Measurements from ENCODE around the gene EDNRA. TPM values are rescaled to one million over a fixed set of nuclear protein-coding genes. Genes with fewer than 3 reads are reported as not detected.

Gene EDNRA
- polyA plus RNA-seq, 3 donors = 0.53 to 3.2 (median 2.7) TPM

DNA sequence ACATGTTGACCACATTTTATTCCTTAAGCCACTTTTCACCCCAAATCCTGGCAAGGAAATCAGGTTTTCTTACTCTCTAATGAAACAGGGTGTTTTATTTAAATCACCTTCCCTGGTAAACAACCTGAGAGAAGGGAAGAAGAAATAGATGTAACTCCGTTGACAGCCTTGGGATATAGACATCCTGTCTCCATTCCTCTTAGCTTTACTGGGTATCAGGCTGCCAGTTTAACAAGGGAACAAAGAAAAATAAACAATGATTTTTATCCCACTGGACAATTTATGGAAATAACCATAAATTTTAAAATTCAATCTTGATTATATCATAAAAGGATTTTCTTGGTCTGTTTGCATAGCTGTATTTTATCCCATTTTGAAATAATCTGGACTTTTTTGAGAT lies 49.2 kb downstream of the EDNRA start:
- WGBS, 3 donors = 52 to 76% (median 58%) methylated on average over 1 of the region's 1 CpG

DNA sequence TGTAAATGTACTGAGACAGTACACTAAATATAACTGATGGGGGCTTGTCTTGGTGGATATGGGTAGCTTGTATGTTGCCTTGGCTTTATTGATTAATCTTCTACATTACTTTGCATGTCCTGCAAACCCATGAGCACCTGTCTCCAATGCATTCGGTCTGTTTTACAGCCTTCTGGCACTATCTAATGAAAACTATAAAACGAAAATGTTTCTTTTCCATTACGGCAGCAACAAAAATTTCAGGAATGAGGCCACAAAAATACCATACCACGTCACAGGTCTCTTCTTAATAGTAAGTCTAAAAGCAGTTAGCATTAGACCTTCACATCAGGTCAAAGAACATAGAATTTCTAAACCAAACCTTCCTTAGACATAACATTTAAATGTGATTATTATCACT lies 49.8 kb downstream of the EDNRA start:
- H3K27ac ChIP-seq (ENCODE audit: low read depth, low read length) = no peak overlapping the region
- 46 to 75% (median 71%) methylated on average over 4 of the region's 4 CpGs for WGBS, 3 donors

More for the DNA sequence above, 49.2 kb downstream of the EDNRA start:
- H3K27ac ChIP-seq (ENCODE audit: low read depth, low read length) = no peak overlapping the region

DNA sequence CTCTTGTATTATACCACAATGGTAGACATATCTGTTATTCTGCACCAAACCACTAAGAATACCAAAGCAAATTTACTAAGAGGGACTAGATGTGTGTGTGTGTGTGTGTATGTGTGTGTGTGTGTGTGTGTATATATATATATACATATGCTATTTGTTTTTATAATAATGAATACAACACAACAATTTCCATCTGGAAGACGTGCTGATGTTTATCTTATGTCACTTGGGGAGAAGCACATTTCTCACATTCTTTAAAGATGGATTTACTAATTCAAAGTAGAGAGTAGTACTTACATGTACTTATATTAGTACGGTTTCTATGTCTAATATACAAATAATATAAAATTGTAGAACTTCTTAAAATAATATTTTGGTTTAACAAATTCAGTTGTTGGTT lies 52.0 kb downstream of the EDNRA start:
- no peak overlapping the region for H3K27ac ChIP-seq (ENCODE audit: low read depth, low read length)
- 54 to 76% (median 64%) methylated on average over 2 of the region's 2 CpGs for WGBS, 3 donors

DNA sequence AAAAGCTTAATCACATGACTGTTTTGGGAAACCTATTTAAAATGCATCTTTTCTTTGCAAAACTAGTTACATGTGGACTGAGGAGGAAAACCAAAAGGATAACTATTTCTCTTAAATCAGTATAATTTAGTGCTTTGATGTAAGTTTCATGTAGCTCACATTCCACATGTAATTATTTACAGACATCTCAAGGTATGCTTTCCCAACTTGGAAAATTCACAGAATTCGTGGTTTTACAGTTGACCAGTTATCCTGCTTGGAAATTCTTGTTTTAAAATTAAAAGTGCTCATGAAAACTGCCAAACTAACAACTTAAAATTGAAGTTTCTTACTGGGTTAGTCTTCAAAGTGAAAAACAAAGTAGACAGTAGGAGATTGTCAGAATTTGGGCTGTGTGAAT lies 52.4 kb downstream of the EDNRA start:
- 53 to 66% (median 62%) methylated on average over 1 of the region's 1 CpG for WGBS, 3 donors

DNA sequence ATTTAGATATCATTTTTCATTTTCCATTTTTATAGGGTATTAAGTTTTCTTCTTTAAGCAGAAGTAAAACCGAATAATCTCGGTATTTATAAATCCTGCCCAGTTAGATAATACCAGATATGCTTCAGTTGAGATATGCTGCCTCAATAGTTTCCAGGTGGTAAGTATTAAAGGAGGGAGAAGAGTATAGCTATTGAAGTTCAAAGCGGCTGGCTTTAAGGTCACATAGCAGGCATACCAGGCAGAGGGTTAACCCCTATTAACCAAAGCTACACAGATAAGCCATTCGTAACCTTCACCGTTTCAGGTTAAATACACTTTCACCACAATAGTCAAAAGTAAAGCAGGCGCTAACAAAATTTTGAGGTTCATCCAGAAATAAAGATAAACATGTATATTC lies 54.2 kb downstream of the EDNRA start:
- WGBS, 3 donors = 47 to 75% (median 74%) methylated on average over 6 of the region's 6 CpGs
- H3K27ac ChIP-seq (ENCODE audit: low read depth, low read length) = no peak overlapping the region

More for the DNA sequence above, 52.4 kb downstream of the EDNRA start:
- no peak overlapping the region for H3K27ac ChIP-seq (ENCODE audit: low read depth, low read length)

DNA sequence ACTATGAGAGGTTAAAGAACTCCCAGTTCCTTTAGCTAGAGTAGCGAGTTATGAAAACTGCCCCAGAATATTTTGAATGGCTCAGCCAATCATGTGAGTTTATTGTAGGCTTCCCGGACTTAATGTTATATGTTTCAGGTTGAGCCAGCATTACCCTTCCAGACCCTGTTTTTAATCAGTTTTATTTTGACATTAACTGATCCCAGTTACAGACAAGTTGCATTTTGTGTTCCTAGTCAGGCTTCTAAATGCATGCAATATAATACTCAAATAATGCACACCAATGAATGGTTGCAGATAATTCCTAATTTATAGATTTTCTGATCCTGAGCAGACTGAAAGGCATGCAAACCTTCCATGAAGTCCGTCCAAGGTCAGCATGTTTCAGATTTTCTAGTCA lies 57.8 kb downstream of the EDNRA start:
- H3K27ac ChIP-seq (ENCODE audit: low read depth, low read length) = no peak overlapping the region
- 72 to 85% (median 80%) methylated on average over 3 of the region's 3 CpGs for WGBS, 3 donors

DNA sequence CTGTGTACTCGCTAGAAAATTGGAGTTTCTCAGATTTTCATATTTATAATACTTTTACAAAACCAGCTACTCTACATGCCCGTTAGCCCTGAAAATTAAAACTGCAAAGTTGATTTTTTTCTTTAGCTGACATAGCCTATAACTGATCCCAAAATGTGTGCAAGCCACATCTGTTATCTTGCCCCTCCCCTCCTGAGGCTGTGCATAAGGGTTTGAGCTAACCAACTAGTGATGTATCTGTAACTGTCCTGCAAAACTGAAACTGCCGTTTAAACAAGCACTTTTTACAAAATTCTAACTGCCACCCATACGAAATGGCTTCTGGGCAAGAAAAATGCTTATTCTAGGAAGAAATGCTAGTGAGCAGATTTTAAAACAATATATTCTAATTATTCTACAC lies 59.1 kb downstream of the EDNRA start:
- WGBS, 3 donors = 62 to 80% (median 78%) methylated on average over 4 of the region's 4 CpGs
- no peak overlapping the region for H3K27ac ChIP-seq (ENCODE audit: low read depth, low read length)

DNA sequence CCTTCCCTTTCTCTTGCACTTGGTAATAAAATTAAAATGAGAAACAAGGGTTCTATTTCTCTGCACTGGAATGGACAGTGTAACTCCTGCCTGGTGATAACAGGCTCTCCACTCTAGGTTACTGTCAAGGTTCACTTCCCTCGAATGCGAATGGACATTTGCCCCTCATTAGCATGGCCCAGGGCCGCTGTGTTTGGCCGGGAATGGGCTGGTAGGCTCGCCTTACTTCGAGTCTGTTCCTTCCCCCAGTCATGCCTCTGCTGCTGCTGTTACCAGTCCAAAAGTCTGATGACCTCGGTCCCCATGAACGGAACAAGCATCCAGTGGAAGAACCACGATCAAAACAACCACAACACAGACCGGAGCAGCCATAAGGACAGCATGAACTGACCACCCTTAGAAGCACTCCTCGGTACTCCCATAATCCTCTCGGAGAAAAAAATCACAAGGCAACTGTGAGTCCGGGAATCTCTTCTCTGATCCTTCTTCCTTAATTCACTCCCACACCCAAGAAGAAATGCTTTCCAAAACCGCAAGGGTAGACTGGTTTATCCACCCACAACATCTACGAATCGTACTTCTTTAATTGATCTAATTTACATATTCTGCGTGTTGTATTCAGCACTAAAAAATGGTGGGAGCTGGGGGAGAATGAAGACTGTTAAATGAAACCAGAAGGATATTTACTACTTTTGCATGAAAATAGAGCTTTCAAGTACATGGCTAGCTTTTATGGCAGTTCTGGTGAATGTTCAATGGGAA lies 61.5 kb downstream of the EDNRA start:
- no peak overlapping the region for H3K27ac ChIP-seq (ENCODE audit: low read depth, low read length)
- WGBS, 3 donors = 86 to 91% (median 89%) methylated on average over 17 of the region's 17 CpGs

DNA sequence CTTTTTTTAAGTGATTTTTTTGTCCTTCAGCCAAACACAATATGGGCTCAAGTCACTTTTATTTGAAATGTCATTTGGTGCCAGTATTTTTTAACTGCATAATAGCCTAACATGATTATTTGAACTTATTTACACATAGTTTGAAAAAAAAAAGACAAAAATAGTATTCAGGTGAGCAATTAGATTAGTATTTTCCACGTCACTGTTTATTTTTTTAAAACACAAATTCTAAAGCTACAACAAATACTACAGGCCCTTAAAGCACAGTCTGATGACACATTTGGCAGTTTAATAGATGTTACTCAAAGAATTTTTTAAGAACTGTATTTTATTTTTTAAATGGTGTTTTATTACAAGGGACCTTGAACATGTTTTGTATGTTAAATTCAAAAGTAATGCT lies 62.1 kb downstream of the EDNRA start:
- WGBS, 3 donors = 43 to 79% (median 68%) methylated on average over 1 of the region's 1 CpG
- no peak overlapping the region for H3K27ac ChIP-seq (ENCODE audit: low read depth, low read length)

DNA sequence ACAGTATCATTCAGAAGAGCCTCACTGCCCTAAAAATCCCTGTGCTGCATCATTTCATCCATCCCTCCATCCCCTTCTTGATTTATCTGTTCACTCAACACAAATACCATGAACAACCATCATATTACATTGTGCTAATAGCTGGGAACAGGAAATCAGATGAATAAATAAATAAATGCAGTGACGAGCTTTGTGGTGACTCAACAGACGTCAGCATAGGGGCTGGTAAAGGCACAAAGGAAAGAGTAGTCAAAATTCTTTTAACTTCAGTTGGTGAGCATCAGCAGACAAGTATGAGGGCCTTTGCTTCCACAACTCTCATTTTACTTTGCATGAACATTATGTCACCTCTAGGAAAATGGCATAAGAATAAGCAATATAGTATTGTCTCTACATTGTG lies 65.5 kb downstream of the EDNRA start:
- no peak overlapping the region for H3K27ac ChIP-seq (ENCODE audit: low read depth, low read length)
- WGBS, 3 donors = 48 to 64% (median 59%) methylated on average over 2 of the region's 2 CpGs

DNA sequence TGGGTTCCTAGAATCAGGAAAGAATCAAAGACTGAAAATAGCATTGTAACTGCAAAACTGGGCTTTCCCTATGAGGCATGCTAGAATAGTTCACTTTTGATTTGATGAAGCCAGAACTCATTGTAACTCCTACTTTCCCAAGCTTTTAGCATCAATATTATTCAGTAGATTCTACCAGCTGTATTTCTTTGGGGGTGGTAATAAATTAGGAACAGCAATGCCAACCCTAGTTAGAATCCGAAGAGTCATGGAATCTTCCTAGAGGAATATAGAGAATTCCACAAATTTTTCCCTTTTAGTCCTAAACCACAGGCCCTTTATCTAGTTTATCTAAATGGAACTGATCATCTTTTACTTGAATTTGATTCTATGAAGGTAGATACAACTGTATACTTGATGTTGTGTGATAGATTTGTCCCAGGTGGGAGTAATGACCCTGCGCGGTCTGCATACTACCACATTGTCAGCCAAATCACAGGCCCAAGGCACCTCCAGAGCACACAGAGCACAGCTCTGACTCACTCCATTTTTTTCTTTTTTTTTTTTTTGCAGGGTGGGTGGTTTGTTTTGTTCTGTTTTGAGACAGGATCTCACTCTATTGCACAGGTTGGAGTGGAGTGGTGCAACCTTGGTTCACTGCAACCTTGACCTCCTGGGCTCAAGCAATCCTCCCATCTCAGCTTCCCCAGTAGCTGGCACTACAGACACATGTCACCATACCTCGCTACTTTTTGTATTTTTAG lies 66.6 kb downstream of the EDNRA start:
- H3K27ac ChIP-seq (ENCODE audit: low read depth, low read length) = no peak overlapping the region
- WGBS, 3 donors = 82 to 84% (median 83%) methylated on average over 4 of the region's 4 CpGs

DNA sequence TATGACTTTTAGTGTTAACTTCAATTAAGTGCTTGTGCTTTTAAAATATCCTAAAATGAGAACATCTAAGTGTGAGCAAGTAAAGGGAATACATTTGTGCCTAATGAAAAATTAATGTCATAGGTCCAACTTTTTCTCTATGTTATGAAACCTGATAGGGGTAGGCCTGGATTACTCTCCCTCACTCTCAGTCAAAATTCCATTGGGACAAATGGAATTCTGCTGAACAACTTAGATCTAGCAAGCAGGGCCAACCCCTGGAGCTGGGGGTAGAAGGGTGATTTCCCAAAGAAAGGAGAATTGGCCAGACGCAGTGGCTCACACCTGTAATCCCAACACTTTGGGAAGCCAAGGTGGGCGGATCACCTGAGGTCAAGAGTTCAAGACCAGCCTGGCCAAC lies 67.4 kb downstream of the EDNRA start:
- H3K27ac ChIP-seq (ENCODE audit: low read depth, low read length) = no peak overlapping the region
- WGBS, 3 donors = 72 to 96% (median 85%) methylated on average over 2 of the region's 2 CpGs

DNA sequence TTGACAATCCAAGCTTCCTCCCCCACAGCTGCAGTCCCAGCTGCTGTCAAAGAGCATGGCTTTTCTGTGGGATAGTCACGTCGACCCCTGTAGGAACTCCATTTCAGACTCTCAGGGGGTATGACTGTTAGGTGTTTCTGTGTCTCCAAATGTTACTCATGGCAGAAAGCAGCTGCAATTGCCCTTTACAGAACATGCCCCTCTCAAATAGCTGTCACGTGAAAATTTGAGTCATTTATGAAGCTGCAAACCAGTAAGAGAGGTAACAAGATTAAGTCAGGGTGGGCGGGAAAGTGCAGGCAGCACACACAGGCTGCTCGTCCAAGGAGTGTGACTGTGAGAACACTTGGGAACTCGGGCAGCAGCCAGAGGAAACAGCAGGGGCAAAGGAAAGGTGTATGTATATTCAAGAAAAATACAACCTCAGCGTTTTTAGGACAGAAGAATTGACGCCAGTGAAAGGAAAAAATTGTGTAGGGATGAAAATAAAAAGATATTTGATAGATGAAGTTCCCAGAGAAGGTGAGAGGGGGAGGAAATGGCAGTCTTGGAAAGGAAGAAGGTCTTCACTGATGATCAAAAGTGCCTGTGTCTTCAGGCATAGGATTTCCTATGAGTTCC lies 69.8 kb downstream of the EDNRA start:
- no peak overlapping the region for H3K27ac ChIP-seq (ENCODE audit: low read depth, low read length)

DNA sequence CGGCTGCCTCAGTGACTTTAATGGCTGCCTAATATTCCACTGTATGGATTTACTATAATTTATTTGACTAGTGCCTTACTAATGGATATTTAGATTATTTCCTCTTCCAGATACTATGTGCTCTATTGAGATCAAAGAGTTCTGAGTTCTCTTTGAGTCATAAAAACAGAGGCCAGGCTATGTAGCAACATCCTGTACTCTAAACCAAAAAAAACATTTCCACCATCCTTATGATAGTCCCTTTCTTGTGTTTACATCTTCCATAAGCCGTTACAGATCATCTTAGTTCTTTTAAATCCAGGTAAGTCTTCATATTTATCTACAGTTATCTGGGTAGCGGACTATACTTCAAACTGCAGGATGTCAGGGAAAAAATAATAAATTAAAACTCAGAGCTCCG lies 79.7 kb downstream of the EDNRA start:
- H3K27ac ChIP-seq (ENCODE audit: low read depth, low read length) = no peak overlapping the region
- WGBS, 3 donors = 83 to 87% (median 87%) methylated on average over 4 of the region's 4 CpGs

More for the DNA sequence above, 69.8 kb downstream of the EDNRA start:
- WGBS, 3 donors = 40 to 54% (median 48%) methylated on average over 8 of the region's 8 CpGs

DNA sequence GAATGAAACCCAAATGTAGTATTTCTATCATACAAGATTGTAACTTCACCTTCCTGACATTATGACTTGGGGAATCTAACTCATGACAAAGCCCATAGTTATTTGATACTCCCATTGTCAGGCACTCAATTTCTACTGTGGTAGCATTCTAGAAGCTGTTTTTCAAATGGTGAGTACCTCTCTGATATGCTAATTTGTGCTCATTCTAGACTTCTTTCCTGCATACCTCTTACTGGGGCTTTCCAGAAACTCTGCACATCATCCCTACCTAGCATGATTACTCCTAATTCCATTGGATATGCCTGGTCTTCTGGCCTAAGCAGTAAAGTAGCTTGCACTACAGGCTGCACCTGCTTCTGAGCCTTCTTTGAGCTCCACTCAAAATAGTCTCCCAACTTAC lies 85.9 kb downstream of the EDNRA start:
- no peak overlapping the region for H3K27ac ChIP-seq (ENCODE audit: low read depth, low read length)

DNA sequence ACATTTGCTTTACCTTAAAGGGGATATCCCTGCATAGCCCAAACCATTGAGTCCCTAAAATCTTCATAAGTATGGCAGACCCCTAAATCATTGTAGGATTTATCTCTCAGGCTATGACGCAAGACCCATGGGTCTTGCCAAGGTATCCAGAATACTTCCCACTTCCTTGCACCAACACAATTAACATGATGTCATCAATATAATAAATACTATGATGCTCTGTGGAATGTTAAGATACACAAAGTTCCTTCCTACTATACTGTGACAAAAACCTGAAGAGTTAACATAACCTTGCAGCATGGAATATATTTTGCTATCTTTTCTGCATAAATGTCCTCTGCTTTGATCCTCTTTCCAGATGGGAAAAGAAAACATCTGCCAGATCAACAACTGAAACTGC lies 86.4 kb downstream of the EDNRA start:
- H3K27ac ChIP-seq (ENCODE audit: low read depth, low read length) = no peak overlapping the region
- 75 to 93% (median 87%) methylated on average over 1 of the region's 1 CpG for WGBS, 3 donors

DNA sequence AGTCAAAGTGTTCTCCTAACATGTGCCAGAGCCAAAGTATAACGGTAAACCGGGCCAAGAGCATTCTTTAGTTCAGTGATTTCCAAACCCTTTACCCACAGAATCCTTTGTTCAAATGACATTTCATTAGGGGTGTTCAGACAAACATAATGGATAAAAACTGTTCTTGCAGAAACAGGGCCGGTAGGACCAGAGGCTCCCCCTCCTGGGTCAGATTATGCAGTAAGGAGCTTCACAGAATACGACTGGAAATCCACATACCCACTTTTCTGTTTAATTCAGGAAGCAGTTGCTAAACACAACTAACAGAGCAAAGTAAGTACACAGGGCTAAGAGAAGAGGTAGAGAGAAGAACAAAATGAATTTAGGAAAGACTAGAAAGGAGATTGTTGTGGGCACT lies 89.7 kb downstream of the EDNRA start:
- H3K27ac ChIP-seq (ENCODE audit: low read depth, low read length) = no peak overlapping the region
- 43 to 57% (median 47%) methylated on average over 4 of the region's 4 CpGs for WGBS, 3 donors

DNA sequence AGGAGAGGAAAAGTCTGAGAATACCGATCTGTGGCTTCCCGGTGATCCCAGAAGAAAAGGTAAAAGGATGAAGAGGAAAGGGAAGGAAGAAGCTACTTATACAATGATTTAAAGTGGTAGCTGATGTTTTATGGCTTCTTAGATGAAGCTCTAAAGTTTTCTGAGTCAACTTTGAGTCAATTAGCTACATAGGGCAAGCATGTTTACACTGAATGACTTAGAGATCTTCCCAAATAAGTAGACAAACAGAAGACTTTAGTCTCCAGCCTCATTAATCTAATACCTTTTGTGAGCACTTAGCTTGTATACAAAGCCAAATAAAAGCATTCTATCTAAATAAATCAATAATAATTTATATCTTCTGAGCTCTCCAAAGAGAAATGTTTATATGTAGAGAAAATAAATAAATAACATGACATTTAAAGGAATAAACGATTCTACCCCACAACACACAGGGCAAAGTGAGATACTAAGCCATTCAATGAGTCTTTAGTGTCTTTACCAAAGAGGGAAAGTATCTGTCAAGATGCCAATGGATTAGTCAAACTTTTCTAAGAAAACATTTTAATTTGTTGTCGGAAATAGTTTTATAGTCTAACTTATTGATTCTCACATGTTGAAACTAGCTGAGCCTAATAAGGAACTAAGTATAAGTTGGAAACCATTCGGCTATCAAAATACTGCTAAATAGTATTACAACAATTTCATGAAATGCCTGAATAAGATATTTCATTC lies 90.3 kb downstream of the EDNRA start:
- H3K27ac ChIP-seq (ENCODE audit: low read depth, low read length) = no peak overlapping the region
- WGBS, 3 donors = 57 to 65% (median 59%) methylated on average over 5 of the region's 5 CpGs

DNA sequence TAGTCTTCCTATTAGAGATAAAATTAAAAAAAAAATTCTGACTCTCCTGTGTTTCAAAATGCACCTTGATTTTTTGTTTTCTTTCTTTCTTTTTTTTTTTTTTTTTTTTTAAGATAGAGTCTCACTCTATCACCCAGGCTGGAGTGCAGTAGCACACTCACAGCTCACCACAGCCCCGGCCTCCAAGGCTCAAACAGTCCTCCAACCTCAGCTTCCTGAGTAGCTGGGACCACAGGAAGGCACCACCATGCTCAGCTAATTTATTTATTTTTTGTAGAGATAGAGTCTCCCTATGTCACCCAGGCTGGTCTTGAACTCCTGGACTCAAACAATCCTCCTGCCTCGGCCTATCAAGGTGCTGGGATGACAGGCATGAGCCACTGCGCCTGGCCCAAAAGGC lies 95.2 kb downstream of the EDNRA start:
- WGBS, 3 donors = 79 to 92% (median 82%) methylated on average over 3 of the region's 3 CpGs
- H3K27ac ChIP-seq (ENCODE audit: low read depth, low read length) = no peak overlapping the region
